Uterus (tissue), 4 donors: ENCODE data around the gene PRKAR2A. TPM values are rescaled to one million over a fixed set of nuclear protein-coding genes. Genes with fewer than 3 reads are reported as not detected.
A peak's percentile ranks its signal among the peaks of the same experiment; 100 is the strongest.
"Not testable (repeated sequence)": the region's sequence is repeated elsewhere in the genome, so short reads cannot be mapped to it uniquely, and the experiment has no call there.

Source experiments
- DNase-seq, 2 donors: peaks; one replicate each; pipeline ENCODE4 v3.0.0-alpha.2; 2019 to 2020
- H3K27ac ChIP-seq, 2 donors: fragments of 200-600 bp; sonication (generic); 1 replicate in 1 of 2; 2 replicates in 1 of 2; pipeline ENCODE4 v1.5.1; 2016 to 2018
- H3K27me3 ChIP-seq, 2 donors: fragments of 200-600 bp; sonication (generic); one replicate each; pipeline ENCODE4 v1.5.1; 2018 to 2019; ENCODE audit warnings: control low read depth in 1 of 2
- H3K36me3 ChIP-seq, 2 donors: fragments of 200-600 bp; sonication (generic); one replicate each; pipeline ENCODE4 v1.5.1; 2019; ENCODE audit warnings: control low read depth in 1 of 2
- H3K4me1 ChIP-seq, 2 donors: fragments of 200-600 bp; sonication (generic); one replicate each; pipeline ENCODE4 v1.5.1; 2018 to 2019; ENCODE audit warnings: control low read depth in 1 of 2
- H3K4me3 ChIP-seq, 2 donors: fragments of 200-600 bp; sonication (generic); 1 replicate in 1 of 2; 2 replicates in 1 of 2; pipeline ENCODE4 v1.5.1; 2018 to 2019; ENCODE audit warnings: mild to moderate bottlenecking in 1 of 2
- H3K9me3 ChIP-seq, 2 donors: fragments of 200-600 bp; sonication (generic); one replicate each; pipeline ENCODE4 v1.5.1; 2019; ENCODE audit warnings: control low read depth in 1 of 2
- CTCF ChIP-seq, 4 experiments: fragments of 200-600 bp in 2 of 4; fragments of 450-650 bp in 2 of 4; sonication (generic) in 2 of 4; IDR thresholded peaks; one replicate each; pipeline ENCODE4 v1.5.1; 2016 to 2019; ENCODE audit warnings: antibody characterized with exemption in 4 of 4, mild to moderate bottlenecking in 2 of 4, moderate library complexity in 1 of 4
- POLR2A ChIP-seq, 2 donors: fragments of 450-650 bp; IDR thresholded peaks; one replicate each; pipeline ENCODE4 v1.6.1; 2016; ENCODE audit warnings: antibody characterized with exemption in 2 of 2, mild to moderate bottlenecking in 1 of 2, moderate library complexity in 1 of 2
- intact Hi-C: fragments of 100-400 bp; cut with DNase I; formaldehyde crosslinking; loops from one replicate; pipeline ENCODE4 v1.15.1; 2023; ENCODE audit warnings: low total_unique reads
- total RNA-seq, 4 donors: library from RNA; depleted of rRNA in 3 of 4; stranded (reverse); fragments of >200 nt in 3 of 4; gene quantifications; one replicate each; pipeline versions ENCODE4 v1.1.0 to v1.2.4, GENCODE V29; 2014 to 2023
- donor health status: DM: yes; HTN: yes; CAD: no.

The PRKAR2A gene
- total RNA-seq, 4 donors from 2014 or later = 5.4 to 59.0 (median 26.3) TPM

- H3K27me3 ChIP-seq = no peaks in the 10 kb centered on the region
- H3K4me3 ChIP-seq = no peak overlapping the region
- no peaks in the 10 kb centered on the region for H3K36me3 ChIP-seq
- TF ChIP-seq POLR2A (IDR thresholded peaks at IDR 0.05) (no peak), CTCF (IDR thresholded peaks at IDR 0.05) (no peak)
- intact Hi-C loops = no loop called here
- no peaks in the 10 kb centered on the region for H3K4me1 ChIP-seq
- H3K9me3 ChIP-seq = no peaks in the 10 kb centered on the region
- no peak overlapping the region for H3K27ac ChIP-seq
- no peak for DNase-seq
Observed at GRCh38 chr3:48727511-48727910, 120.2 kb downstream of the PRKAR2A start.

- H3K36me3 ChIP-seq, H3K4me3 ChIP-seq, H3K27me3 ChIP-seq, H3K4me1 ChIP-seq, DNase-seq, H3K27ac ChIP-seq, intact Hi-C loops, H3K9me3 ChIP-seq: not testable (repeated sequence)
Observed at GRCh38 chr3:48725185-48725855, 122.4 kb downstream of the PRKAR2A start.

GRCh38 chr3:48723725-48724124 lies 123.9 kb downstream of the PRKAR2A start:
- intact Hi-C loops = no loop called here
- no peak for TF ChIP-seq CTCF (IDR thresholded peaks at IDR 0.05)
- TF ChIP-seq POLR2A (IDR thresholded peaks at IDR 0.05) = no peak
- H3K9me3 ChIP-seq = no peaks in the 10 kb centered on the region
- no peak overlapping the region for H3K4me3 ChIP-seq
- H3K27ac ChIP-seq = no peak overlapping the region
- no peaks in the 10 kb centered on the region for H3K27me3 ChIP-seq
- no peaks in the 10 kb centered on the region for H3K4me1 ChIP-seq
- no peaks in the 10 kb centered on the region for H3K36me3 ChIP-seq
- no peak for DNase-seq

- H3K4me3 ChIP-seq, DNase-seq, H3K27ac ChIP-seq, H3K36me3 ChIP-seq, H3K27me3 ChIP-seq, H3K9me3 ChIP-seq, intact Hi-C loops, H3K4me1 ChIP-seq: not testable (repeated sequence)
Observed at GRCh38 chr3:48723293-48723692, 124.4 kb downstream of the PRKAR2A start.

GRCh38 chr3:48716982-48717746 lies 130.5 kb downstream of the PRKAR2A start, which contains the start of gene IP6K2:
IP6K2 (minus strand) TSS chr3:48717221; CDS start chr3:48695291, 21,930 bp downstream.
- Histone ChIP-seq H3K36me3 (no peaks in the 10 kb centered on the region), H3K4me1 (no peaks in the 10 kb centered on the region), H3K27ac (peak within 1 kb of the TSS; percentile 83 to 87), H3K27me3 (no peaks in the 10 kb centered on the region), H3K4me3 (peak within 1 kb of the TSS; percentile 89 to 91), H3K9me3 (no peaks in the 10 kb centered on the region)
- intact Hi-C loops = no loop called here
- DNase-seq = peak; percentile 98 to 99
- peak; percentile 83 to 94 for TF ChIP-seq POLR2A (IDR thresholded peaks at IDR 0.05)
- TF ChIP-seq CTCF (IDR thresholded peaks at IDR 0.05) = peak in 1 of 4 experiments; percentile 29

- TF ChIP-seq POLR2A (IDR thresholded peaks at IDR 0.05) = no peak
- no peak for TF ChIP-seq CTCF (IDR thresholded peaks at IDR 0.05)
- H3K4me3 ChIP-seq = peak overlapping the region; percentile 89 to 91
- no peaks in the 10 kb centered on the region for H3K36me3 ChIP-seq
- H3K4me1 ChIP-seq = no peaks in the 10 kb centered on the region
- no peaks in the 10 kb centered on the region for H3K9me3 ChIP-seq
- intact Hi-C loops = no loop called here
- no peak for DNase-seq
- peak overlapping the region; percentile 83 to 87 for H3K27ac ChIP-seq
- no peaks in the 10 kb centered on the region for H3K27me3 ChIP-seq
Observed at GRCh38 chr3:48716508-48716981, 131.1 kb downstream of the PRKAR2A start.
